Endothelial cell (in vitro differentiated cells): ENCODE data around the gene PRR5. TPM values are rescaled to one million over a fixed set of nuclear protein-coding genes. Genes with fewer than 3 reads are reported as not detected.
A peak's percentile ranks its signal among the peaks of the same experiment; 100 is the strongest.

Experiments
- DNase-seq: peaks from one replicate; pipeline ENCODE4 v3.0.0; 2021; ENCODE audit warnings: low spot score
- H3K27ac Mint-ChIP-seq: one replicate; pipeline ENCODE4 v1.8.0; 2021; ENCODE audit warnings: mixed read lengths, inconsistent platforms; ENCODE audit not compliant: unreplicated experiment
- H3K27me3 Mint-ChIP-seq: one replicate; pipeline ENCODE4 v1.8.0; 2021; ENCODE audit warnings: mild to moderate bottlenecking, moderate library complexity, mixed read lengths, inconsistent platforms; ENCODE audit not compliant: unreplicated experiment
- H3K36me3 Mint-ChIP-seq: one replicate; pipeline ENCODE4 v1.8.0; 2021; ENCODE audit warnings: mild to moderate bottlenecking, low read depth, mixed read lengths, inconsistent platforms; ENCODE audit not compliant: unreplicated experiment
- H3K4me1 Mint-ChIP-seq: one replicate; pipeline ENCODE4 v1.8.0; 2021; ENCODE audit warnings: mild to moderate bottlenecking, mixed read lengths, inconsistent platforms; ENCODE audit not compliant: unreplicated experiment
- H3K4me3 Mint-ChIP-seq: one replicate; pipeline ENCODE4 v1.8.0; 2021; ENCODE audit warnings: mild to moderate bottlenecking, mixed read lengths, inconsistent platforms; ENCODE audit not compliant: unreplicated experiment
- H3K9me3 Mint-ChIP-seq: one replicate; pipeline ENCODE4 v1.8.0; 2021; ENCODE audit warnings: mixed read lengths, inconsistent platforms; ENCODE audit not compliant: unreplicated experiment
- total RNA-seq: library from RNA; stranded (reverse); fragmentation: NEBNext Ultra II Directional; extraction: Animal tissue kit (Norgen Biotek cat#: 25700); gene quantifications from one replicate; pipeline ENCODE4 v1.2.1, GENCODE V29; 2021; ENCODE audit not compliant: unreplicated experiment
- TF ChIP-seq, protein P1 (sequence below): fragments of 200-600 bp; sonication (generic); IDR thresholded peaks from one replicate; pipeline ENCODE4 v1.5.0; 2021; ENCODE audit warnings: antibody characterized with exemption; ENCODE audit not compliant: unreplicated experiment

The PRR5 gene
- total RNA-seq, 1 donor from 2014 or later: 40.5 TPM

DNA sequence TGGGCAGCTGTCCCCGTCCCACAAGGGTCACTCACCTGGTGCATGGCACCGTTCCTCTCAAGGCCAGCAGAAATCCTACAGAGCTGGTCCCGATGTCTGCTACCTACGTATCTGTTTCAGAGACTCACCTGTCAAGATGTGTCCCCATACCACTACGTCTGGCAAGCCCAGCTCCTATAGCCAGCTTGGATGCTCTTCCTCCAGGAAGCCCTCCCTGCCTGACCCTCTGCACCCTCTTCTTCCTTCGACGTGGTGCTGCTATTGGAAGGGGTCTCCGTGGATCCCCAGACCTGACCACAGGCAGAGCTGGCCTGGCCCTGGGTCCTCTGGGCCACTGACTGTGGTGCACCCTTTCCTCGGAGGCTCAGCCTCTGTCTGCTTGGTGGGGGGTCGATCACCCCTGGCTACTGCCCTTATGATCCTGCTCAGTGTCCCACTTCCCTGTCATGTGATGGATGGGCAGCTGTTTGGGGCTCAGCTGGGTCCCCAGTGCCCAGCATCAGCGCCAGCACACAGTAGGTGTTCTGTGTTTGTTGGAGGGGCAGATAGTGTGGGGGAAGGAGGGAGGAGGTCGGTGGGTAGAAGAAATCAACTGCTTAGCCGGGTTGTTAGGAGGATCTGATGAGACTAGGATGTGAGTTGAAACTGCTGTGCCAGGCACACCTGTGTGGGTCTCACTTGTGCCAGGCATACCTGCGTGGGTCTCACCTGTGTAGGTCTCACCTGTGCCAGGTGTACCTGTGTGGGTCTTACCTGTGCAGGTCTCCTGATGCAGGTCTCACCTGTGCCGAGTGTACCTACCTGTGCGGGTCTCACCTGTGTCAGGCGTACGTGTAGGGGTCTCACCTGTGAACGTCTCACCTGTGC lies 28.7 kb downstream of the PRR5 start:
- DNase-seq: no peak
- H3K36me3 Mint-ChIP-seq: peaks cover 3% of the 10 kb centered on the region
- no peak overlapping the region for H3K4me3 Mint-ChIP-seq
- TF ChIP-seq, protein P1, sequence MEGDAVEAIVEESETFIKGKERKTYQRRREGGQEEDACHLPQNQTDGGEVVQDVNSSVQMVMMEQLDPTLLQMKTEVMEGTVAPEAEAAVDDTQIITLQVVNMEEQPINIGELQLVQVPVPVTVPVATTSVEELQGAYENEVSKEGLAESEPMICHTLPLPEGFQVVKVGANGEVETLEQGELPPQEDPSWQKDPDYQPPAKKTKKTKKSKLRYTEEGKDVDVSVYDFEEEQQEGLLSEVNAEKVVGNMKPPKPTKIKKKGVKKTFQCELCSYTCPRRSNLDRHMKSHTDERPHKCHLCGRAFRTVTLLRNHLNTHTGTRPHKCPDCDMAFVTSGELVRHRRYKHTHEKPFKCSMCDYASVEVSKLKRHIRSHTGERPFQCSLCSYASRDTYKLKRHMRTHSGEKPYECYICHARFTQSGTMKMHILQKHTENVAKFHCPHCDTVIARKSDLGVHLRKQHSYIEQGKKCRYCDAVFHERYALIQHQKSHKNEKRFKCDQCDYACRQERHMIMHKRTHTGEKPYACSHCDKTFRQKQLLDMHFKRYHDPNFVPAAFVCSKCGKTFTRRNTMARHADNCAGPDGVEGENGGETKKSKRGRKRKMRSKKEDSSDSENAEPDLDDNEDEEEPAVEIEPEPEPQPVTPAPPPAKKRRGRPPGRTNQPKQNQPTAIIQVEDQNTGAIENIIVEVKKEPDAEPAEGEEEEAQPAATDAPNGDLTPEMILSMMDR: no peak
- no peaks in the 10 kb centered on the region for H3K4me1 Mint-ChIP-seq
- peaks cover 9% of the 10 kb centered on the region for H3K27me3 Mint-ChIP-seq
- H3K27ac Mint-ChIP-seq: peak overlapping the region; percentile 45
- no peaks in the 10 kb centered on the region for H3K9me3 Mint-ChIP-seq

GRCh38 chr22:44731357-44731970 lies 29.5 kb downstream of the PRR5 start:
- TF ChIP-seq, protein P1: no peak
- DNase-seq: no peak
- H3K4me3 Mint-ChIP-seq: no peak overlapping the region
- no peak overlapping the region for H3K27ac Mint-ChIP-seq
- no peaks in the 10 kb centered on the region for H3K9me3 Mint-ChIP-seq
- peaks cover 10% of the 10 kb centered on the region for H3K27me3 Mint-ChIP-seq
- H3K4me1 Mint-ChIP-seq: no peaks in the 10 kb centered on the region
- H3K36me3 Mint-ChIP-seq: peaks cover 3% of the 10 kb centered on the region

- H3K4me3 Mint-ChIP-seq: no peak overlapping the region
- H3K27ac Mint-ChIP-seq: no peak overlapping the region
- no peaks in the 10 kb centered on the region for H3K4me1 Mint-ChIP-seq
- no peaks in the 10 kb centered on the region for H3K9me3 Mint-ChIP-seq
- peaks cover 10% of the 10 kb centered on the region for H3K27me3 Mint-ChIP-seq
- peaks cover 3% of the 10 kb centered on the region for H3K36me3 Mint-ChIP-seq
- no peak for DNase-seq
- TF ChIP-seq, protein P1: no peak
These were observed 30.1 kb downstream of the PRR5 start for GRCh38 chr22:44732017-44732561.

DNA sequence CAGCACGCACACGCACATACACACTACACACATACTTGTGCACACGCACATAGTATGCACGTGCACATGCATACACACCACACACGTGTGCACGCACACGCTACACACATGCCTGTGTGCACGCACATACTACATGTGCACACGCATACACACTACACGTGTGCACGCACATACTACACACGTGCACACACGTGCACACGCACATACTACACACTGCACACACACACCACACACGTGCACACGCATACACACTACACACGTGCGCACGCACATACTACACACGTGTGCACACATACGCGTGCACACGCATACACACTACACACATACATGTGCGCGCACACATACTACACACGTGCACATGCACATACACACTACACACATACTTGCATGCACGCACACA lies 30.7 kb downstream of the PRR5 start:
- no peak for DNase-seq
- H3K4me1 Mint-ChIP-seq: no peaks in the 10 kb centered on the region
- no peak overlapping the region for H3K4me3 Mint-ChIP-seq
- H3K27me3 Mint-ChIP-seq: peaks cover 10% of the 10 kb centered on the region
- TF ChIP-seq, protein P1: no peak
- peaks cover 3% of the 10 kb centered on the region for H3K36me3 Mint-ChIP-seq
- no peaks in the 10 kb centered on the region for H3K9me3 Mint-ChIP-seq
- H3K27ac Mint-ChIP-seq: no peak overlapping the region
